ENCODE results near the gene DENND2D. TPM values are rescaled to one million over a fixed set of nuclear protein-coding genes. Genes with fewer than 3 reads are reported as not detected.

The DENND2D gene
- total RNA-seq, 1 experiment from 2014 or later: 0.11 TPM

DNA sequence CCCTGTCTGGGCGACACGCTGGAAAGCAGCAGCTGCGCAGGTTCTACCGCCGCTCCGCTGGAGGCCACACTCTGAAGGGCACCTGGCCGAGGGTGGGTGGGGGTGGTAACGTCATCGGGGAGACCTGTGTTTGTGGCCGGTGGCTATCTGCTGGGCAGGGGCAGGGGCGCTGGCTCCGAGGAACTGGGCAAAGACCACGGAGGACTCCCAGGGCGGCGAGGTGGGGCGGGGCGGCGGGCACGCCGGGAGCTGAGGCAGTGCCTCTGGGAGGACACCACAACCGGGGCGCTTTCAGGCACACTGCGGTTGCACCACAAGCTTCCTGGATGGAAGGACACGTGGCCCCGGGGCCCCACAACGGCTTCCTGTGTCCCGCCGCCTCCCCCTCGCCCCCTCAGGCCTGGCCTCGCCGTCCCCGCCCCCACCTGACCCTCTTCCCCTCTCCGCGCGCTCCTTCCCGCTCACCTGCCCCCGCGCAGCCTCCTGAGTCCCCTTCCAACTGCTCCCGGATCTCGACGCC lies 3.3 kb upstream of the DENND2D start:
- Histone ChIP-seq H3K4me2 (ENCODE audit: insufficient read depth, insufficient read length, low read length) (no peak overlapping the region), H3K4me1 (ENCODE audit: insufficient read depth, low read length) (no peaks in the 10 kb centered on the region), H3K4ac (ENCODE audit: low read depth, low read length) (no peak overlapping the region), H3K23me2 (ENCODE audit: insufficient read length, low read depth, low read length, poor library complexity, severe bottlenecking) (no peaks in the 10 kb centered on the region), H4K91ac (ENCODE audit: insufficient read length, low read depth, low read length) (no peak overlapping the region), H2AK5ac (ENCODE audit: insufficient read length, low read length) (no peak overlapping the region), H2AFZ (ENCODE audit: low read length) (no peak overlapping the region), H3K79me1 (ENCODE audit: insufficient read depth, low read depth, low read length, poor library complexity, severe bottlenecking) (no peaks in the 10 kb centered on the region), H4K20me1 (ENCODE audit: control insufficient read depth, insufficient read depth, insufficient read length) (no peaks in the 10 kb centered on the region), H3K9ac (ENCODE audit: extremely low read depth, insufficient read length, low read length) (no peak overlapping the region), H4K5ac (ENCODE audit: insufficient read length, low read depth, low read length) (no peak overlapping the region), H3K56ac (ENCODE audit: insufficient read length, low read depth, low read length) (no peak overlapping the region), H2BK15ac (ENCODE audit: low read depth, low read length) (no peak overlapping the region), H3T11ph (ENCODE audit: low read length) (no peak overlapping the region), H3K27me3 (ENCODE audit: insufficient read depth, low read length) (no peaks in the 10 kb centered on the region), H2BK5ac (ENCODE audit: insufficient read length, low read length) (no peak overlapping the region), H3K14ac (ENCODE audit: insufficient read depth, low read length) (peak overlapping the region; percentile 25), H2BK20ac (ENCODE audit: low read depth, low read length, poor library complexity, severe bottlenecking) (no peak overlapping the region), H3K27ac (ENCODE audit: insufficient read length, low read depth, low read length) (no peak overlapping the region), H3K9me3 (ENCODE audit: control insufficient read depth, low read depth, low read length) (no peaks in the 10 kb centered on the region), H2BK12ac (ENCODE audit: insufficient read length, low read depth, low read length) (no peak overlapping the region), H3K18ac (ENCODE audit: insufficient read length, low read depth, low read length) (no peak overlapping the region), H3K79me2 (ENCODE audit: insufficient read depth, low read length) (no peaks in the 10 kb centered on the region), H3K23ac (ENCODE audit: insufficient read length, low read depth, low read length) (no peak overlapping the region), H4K8ac (replicated peaks; ENCODE audit: insufficient read length, low read depth, low read length) (no peak overlapping the region), H2BK120ac (ENCODE audit: low read depth, low read length, poor library complexity, severe bottlenecking) (no peak overlapping the region)
- H3K27ac Mint-ChIP-seq: no peak overlapping the region
- no peak overlapping the region; a peak in 1 of 5 replicates for H3K4me3 Mint-ChIP-seq
- peaks cover 0 to 2% of the 10 kb centered on the region in 2 experiments; a peak in 1 of 5 replicates for H3K9me3 Mint-ChIP-seq
- H3K4me1 Mint-ChIP-seq: peaks cover 7 to 15% of the 10 kb centered on the region in 2 experiments
- no CpG with 5 or more reads among the region's 41 CpGs for WGBS (ENCODE audit: extremely low coverage, insufficient read length, low lambda C conversion rate)
- TF ChIP-seq, protein P1, sequence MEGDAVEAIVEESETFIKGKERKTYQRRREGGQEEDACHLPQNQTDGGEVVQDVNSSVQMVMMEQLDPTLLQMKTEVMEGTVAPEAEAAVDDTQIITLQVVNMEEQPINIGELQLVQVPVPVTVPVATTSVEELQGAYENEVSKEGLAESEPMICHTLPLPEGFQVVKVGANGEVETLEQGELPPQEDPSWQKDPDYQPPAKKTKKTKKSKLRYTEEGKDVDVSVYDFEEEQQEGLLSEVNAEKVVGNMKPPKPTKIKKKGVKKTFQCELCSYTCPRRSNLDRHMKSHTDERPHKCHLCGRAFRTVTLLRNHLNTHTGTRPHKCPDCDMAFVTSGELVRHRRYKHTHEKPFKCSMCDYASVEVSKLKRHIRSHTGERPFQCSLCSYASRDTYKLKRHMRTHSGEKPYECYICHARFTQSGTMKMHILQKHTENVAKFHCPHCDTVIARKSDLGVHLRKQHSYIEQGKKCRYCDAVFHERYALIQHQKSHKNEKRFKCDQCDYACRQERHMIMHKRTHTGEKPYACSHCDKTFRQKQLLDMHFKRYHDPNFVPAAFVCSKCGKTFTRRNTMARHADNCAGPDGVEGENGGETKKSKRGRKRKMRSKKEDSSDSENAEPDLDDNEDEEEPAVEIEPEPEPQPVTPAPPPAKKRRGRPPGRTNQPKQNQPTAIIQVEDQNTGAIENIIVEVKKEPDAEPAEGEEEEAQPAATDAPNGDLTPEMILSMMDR (conservative IDR thresholded peaks at IDR 0.05): no peak
- no peak for DNase-seq
- peaks cover 13% of the 10 kb centered on the region for H3K27me3 Mint-ChIP-seq (ENCODE audit: low read depth)
- peaks cover 0 to 2% (median 0%) of the 10 kb centered on the region in 3 experiments; a peak in 1 of 7 replicates for H3K36me3 Mint-ChIP-seq (ENCODE audit: insufficient read depth in 1 of 3, low read depth in 3 of 3)

Measured in H9 (cell line).